Anterior cingulate cortex (tissue), 58 donors: Measurements from ENCODE around the gene DNLZ.

ENCODE experiments used
- DNase-seq, 58 donors: peaks; one replicate each; lab custom pipeline; 2025; lab: John Stamatoyannopoulos, UW

DNLZ gene

DNA sequence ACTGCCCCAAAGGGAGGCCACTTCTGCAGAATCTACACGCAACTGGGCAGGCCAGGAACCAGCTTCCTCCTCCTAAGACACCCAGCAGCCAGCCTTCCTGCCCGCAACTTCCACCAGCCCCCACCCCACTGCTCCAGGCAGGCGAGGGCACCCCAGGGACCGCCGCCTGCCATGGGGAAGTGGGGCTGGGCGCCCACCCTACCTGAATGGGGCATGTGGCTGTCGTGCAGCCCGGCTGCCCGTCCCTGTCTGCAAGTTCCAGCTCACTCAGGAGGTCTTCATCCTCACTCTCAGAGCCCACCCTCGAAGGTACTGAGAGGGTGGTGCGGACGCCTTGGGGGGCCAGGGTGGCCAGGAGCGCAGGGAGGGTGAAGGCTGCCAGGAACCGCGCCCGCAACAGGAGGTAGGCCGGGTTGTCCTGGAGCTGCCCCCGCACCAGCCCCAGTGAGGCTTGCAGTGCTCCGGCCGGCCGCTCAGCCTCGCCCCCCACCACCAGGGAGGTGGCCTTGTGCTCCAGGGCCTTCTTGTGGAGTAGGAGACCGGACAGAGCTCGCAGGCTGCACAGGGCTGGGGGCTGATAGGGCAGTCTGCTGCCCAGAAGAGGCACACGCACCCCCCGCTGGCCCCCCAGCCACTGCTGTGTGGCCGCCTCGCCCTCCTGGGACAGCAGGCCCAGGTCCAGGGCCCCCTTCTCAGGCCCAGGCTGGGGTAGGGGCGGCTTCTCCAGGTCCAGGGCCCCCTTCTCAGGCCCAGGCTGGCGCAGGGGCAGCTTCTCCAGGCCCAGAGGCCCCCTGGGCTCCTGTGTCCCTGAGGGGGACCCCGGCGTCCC is 14.0 kb upstream of the DNLZ start:
- no peak for DNase-seq

DNA sequence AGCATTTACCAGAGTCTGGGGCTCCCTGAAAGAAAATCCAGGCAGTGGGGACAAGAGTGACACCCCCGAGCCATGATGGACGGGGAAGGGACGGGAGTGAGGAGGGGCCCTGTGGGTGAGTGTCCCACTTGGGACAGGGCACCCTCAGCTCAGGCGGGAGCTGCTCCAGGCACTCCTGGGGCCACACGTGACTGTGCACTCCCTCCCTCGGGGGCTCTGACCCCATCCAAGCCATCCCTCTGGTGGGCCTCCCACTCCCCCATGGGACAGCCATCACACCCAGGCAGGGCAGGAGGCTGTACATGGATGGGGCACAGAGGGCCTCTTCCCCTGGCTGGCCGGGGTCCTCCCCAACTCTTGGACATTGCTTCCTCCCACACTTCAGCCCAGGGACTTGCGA is 12.9 kb upstream of the DNLZ start:
- DNase-seq: no peak

DNA sequence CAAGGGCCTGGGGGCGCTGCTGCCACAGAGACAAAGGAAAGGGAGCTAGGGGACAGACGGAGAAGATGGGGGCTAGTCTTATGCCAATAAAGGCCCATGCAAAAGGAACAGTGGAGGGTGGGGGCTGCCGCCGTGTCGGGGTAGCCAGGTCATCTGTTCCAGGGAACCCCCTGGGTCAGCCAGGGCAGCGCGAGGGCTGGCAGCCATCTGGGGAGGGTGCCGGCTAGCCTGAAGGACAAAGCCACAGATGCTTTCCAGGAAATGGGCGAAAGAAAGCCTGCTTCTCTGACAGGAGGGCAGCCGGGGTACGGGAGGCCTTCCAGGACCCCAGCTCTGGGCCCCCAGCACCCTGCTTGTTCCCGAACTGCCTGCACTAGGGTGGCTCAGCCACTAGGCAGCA is 11.6 kb upstream of the DNLZ start:
- no peak for DNase-seq

DNA sequence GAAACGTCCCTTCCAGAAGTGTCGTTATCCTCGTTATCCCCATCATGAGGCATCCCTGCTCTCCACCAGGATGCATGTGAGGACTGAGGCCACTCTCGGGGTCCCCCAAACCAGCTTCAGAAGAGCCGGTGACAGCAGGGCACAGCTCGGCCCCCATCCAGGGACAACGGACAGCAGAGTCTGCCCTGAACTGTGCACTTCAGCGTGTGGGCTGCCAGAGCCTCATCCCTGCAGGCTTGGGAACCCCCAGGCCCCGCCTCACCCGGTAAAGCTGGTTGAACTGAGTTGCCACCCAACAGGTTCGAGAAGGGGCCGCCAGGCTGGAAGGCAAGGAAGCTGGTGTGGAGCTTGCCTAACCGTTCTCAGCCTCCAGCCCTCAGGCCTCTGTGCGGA is 10.6 kb upstream of the DNLZ start:
- DNase-seq: no peak

DNA sequence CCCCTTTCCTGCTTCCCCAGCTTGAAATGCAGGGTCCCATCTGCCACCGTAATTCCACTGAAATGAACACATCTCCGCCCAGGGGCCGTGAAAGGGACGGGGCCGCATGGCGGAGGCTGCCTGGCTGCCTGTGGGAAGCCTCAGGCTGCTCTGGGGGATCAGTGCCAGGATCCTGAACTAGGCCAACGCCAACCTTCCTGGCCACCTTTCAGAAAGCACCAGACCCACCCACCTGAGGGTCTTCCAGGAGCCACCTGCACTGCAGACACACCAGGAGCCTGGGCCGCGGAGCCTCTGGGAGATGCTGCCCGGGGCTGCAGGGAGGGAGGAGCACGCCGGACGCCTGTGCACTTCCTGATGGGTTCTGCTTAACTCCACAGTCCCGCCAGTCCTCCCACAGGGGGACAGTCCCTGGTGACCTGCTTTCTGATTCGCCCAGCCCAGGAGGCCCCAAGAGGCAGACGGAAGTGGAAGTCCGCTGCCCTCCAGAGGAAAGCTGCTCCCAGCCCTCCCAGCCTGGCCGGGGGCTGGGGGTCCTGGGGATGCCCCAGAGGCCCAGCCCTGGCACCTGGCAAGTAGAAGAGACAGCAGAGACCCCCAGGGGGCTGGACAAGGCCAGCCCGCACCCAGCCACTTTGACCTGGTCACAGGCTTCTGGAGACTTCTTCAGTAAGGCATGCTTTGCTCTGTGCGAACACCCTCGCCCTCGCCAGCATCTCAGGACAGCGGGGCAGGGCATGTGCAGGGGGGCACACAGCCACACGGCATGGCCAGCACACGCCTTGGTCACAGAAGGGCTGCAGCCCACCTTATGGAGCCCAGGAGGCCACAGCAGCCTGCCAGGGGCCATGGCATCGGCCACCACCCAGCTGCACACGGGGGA is 10.0 kb upstream of the DNLZ start, which contains the start of gene CARD9:
TSS of gene CARD9 (minus strand) at position 370 of the 883 bp plus-strand sequence. CDS start 1,591 bp downstream, outside the sequence.
- DNase-seq: peak in 22 of 58 donors; percentile 9 to 52 (median 32)

DNA sequence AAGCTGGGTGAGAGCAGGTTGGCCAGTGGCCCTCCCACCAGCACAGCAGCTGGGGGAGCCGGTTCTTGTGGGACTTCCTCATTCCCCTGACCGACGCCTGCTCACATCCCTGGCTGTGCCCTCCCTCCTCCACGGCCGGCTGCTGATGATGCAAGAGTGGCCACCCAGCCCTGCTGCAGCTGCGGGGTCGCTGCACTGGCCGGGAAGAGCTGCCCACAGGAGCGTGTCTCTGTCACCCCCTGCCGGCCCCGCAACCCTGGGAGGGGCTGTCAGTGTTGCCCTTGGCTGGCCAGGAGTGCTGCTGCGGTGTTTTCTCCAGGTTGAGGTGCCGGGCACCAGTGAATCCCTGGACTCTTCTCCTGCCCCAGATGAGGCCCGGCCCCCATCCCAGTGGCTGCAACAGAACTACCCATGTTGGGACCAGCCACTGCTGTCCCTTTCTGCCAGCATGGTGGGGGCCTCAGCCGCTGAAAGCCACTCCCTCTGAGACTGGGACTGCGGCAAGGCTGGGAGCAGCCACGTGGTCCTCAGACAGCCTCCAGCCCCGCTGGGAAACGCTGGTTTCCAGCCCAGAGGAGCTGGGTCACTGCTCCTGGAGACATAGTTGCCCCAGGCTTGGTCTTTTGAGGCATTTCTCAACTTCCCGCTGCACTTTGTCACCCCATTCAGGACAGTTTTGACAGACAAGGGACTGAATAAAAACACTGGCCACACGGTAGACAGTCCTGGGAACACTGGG is 9.2 kb upstream of the DNLZ start:
- peak in 15 of 58 donors; percentile 13 to 45 (median 28) for DNase-seq

DNA sequence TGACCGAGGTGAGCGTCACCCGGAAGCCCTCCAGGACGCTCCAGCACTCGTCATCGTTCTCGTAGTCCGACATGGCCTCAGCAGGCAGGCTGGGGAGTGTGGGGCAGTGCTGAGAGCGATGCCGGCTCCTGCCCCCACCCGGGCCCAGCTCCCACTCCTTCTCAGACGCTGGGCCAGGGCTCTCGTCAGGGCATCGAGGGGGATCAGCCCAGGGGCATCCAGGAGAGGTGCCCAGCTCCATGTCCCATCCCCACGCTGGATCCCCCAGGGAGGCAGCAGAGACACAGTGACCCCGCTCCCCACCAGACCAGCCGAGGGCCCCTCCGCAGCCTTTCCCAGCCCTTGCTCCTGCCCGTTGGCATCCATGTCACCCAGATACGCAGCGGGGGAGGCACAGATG is 8.5 kb upstream of the DNLZ start:
- DNase-seq: no peak

DNA sequence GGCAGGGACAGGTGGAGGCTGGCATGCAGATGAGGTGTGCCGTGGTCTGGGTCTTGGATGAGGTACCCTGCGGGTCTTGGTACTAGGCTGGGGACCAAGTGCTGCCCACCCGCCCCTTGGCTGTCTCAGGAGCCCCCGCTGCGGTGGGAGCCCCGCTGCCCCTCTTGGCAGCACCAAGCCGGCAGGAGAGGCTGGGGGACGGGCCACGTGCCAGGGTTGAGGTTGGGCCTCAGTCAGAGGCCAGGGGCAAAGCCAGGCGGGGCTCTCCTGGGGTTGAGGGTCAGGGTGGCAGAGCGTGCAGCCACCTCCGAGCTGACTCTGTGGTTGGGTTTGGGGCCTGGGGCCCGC is 8.0 kb upstream of the DNLZ start:
- no peak for DNase-seq

DNA sequence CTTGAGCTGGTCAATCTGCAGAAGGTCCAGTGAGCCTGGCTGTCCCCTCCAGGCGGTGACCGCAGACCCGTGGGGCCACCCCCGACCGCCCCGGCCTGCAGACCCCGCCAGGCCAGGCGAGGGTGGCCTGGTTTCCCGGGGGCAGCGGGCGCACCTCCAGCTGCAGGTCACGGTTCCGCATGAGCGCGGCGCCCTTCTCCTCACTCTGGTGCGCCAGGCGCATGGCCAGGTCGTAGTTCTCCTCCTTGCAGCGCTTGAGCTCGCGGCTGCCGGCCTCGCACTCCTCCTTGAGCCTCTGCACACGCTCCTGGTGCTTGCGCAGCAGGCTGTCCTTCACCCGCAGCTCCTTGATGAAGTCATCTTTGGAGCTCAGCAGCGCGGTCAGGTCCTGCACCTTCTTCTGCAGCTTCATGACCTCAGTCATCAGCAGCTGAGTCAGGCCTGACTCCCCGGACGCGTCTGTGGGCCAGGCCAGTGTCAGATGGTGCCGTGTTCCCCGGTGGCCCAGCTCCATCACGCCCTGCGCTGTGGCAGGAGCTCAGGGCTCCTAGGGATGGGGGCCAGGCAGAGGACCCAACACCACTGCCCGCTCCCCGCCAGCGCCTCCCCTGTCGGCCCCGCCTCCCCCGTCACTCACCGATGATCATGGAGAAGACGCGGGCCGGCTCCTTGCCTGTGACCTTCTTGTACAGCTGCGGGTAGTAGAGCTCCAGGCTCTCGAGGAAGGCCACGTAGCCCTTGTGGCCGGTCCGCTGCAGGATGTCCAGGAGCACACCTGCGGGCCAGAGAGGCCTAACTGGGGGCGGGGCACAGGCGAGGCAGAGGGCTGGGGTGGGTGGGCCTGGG is 7.4 kb upstream of the DNLZ start:
- no peak for DNase-seq

DNA sequence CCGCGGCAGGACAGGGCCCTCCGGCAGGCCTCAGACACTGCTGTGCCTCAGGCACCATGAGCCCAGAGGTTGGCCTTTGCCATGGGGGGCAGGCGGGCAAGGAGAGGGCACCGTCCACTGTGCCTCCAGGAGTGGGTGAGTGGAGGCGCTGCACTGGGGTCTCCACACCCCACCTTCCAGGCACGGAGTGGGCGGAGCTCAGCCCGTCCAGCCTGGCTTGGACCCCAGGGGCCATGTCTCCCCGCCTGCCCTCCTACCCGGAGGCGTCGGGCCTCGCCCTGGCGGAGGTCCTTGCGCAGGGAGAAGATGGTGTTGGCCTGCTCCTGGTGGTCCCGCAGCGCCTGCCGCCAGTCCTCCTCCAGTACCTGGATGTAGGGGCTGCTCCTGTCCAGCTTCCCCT is 6.5 kb upstream of the DNLZ start:
- no peak for DNase-seq

DNA sequence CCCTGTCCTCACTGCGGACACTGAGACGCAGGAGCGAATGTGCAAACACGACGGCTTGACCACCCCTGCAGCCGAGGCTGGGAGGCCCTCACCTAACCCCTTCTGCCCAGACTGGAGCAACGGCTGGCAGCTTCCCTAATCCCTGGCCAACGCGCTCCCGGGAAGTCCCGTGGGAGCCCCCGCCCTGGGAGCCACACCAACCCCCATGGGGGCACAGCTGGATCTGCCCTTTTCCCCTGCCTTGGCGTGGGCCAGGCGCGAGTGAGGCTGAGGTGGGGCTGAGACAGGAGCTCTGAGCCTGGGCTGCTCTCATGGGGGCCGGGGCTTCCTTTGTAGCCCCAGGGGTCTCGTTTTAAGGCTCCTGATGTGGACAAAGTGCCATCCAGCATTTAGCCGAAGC is 4.6 kb upstream of the DNLZ start:
- no peak for DNase-seq

DNA sequence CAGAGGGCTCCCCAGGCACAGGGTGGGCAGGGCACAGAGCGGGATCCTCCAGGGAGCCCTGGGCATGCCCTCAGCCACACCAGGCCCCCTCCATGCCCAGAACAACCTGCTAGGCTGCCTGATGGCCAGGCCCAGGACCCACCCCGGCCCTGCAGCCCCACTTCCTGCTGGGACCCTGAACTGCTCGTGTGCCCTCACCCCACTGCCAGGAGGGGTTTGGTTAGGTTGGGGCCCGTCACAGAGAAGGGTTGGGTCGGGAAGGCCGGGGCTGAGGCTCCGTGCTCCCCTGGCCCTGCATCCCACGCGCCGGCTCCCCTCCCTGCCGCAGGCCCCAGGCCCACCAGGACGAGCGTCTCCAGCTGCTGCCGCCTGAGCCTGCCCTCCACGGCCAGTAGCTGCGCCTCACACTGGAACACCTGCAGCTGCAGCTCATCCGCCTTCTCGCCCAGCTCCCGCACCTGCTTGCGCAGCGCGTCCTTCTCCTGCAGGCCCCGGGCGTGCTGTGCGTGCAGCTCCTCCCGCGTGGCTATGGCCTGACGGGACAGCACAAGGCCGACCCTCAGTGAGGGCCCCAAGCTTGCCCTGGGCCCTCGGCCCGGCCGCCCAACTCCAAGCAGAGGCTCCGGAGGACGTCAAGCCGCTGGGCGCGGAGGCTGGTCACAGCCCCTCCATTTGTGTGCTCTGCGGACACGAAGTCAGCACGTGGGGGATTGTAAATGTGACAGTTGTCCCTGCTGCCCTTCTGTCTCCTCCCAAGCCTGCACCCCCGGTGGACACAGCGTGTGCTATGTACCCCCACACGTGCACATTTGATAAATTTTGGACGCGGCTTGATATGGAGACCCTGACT is 4.0 kb upstream of the DNLZ start:
- no peak for DNase-seq

DNA sequence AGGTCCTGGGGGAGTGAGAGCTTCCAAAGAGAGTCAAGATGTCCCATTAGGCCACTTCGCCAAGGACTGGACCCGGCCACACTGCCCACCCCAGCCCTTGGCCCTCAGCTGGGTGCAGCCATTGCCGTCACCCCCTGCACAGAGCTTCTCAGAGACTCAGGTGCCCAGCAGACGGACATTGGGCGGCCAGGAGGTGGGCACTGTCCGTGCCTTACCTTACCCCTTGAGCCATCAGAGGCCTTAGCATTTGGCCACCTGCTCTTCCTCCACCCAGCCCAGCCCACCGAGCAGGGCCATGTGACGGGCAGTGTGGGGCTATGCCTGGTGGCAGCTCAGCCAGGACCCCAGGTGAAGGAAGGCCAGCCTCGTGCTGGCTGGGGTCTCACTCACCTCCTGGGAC is 3.3 kb upstream of the DNLZ start:
- DNase-seq: no peak

DNA sequence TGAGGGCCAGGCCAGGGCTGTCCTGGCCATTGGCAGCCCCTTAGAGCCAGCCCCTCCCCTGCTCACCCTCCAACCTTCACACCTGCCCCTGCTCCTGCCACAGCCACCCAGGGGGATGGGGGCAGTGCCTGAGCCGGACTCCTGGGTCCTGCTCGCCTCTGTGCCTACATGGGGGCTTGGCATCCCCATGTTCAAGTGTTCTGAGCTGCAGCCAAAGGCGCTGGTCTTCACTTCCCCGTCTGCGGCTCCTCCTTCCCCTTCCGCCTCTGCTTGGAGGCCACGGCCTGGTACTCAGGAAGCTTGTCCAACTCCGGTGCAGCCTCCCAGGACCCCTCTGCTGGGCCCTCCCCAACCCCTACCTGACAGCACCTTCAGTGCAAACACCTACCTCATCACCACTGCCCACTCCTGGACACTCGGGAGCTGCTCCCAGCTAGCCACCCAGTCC is 2.3 kb upstream of the DNLZ start:
- DNase-seq: peak in 1 of 58 donors; percentile 37

DNA sequence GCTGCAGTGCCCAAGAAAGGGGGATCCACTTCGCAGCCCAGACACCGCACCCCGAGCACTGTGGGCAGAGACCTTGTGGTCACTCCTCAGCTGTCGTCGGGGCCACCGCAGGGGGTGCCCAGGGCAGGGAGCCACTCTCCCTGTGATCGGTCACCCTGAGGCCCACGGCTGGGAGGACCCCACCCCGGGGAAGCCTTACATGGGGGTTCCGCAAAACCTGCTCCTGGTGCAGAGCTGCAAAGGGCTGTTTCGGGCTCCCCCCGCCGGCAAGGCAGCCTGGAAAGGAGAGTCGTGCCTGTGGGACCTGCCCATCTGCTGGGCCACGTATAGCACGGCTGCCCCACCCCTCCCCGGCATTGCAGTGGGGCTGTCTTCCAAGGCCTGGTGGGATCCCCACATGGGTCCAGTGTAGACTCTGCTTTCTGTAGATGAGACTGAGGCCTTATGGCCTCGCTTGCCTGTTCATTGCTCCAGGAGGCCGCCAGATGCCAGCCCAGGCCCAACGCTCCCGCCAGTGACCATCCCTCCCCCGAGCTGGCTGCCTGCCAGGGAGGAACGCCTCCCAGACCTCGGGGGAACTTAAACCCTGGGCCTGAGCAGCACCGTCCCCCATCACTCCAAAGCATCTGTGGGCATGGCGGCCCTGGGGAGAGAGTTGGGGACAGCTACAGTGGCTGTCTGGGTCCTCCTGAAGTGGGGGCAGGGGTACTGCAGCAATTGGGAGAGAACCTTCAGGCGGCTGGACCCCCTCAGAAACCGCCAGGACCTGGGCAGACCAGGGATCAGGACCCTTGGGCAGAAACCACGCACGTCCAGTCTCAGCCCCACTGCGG is 1.6 kb upstream of the DNLZ start:
- DNase-seq: no peak

DNA sequence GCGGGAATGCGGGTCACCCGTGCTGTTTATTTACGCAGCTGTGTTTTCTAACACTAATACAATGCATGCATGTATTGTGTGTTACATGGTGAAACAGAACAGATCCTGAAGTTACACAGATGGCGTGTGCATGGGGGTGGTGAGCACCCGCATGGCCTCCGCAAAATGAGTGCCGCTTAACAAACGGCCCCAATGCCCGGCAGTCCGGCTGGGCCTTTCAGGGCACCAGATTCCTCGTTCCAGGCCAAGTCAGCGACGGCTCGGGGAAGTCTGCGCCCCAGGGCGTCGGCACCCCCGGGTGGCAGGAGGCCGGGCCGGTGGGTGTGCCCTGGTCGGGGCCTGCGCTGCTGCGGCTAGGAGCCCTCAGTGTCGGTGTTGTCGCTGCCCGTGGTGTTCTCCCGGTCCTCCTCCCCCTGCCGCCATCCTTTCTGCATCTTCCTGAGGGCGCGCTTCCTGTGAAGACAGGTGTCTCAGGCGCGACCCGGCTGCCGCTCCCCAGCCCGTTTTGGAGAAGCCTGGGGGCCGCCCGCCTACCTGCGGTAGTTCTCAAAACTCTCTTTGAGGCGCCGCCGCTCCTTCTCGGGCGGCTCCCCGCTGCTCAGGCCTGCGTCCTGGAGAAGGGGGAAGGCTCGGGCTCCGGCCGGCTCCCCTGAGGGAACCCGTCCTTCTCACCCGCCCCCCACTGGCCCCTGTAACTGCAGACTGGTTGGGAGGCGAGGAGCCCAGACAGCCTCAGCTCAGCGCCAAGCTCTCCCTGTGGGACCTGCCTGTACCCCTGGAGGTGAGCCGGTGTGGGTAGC is 605 bp upstream of the DNLZ start:
- no peak for DNase-seq

DNA sequence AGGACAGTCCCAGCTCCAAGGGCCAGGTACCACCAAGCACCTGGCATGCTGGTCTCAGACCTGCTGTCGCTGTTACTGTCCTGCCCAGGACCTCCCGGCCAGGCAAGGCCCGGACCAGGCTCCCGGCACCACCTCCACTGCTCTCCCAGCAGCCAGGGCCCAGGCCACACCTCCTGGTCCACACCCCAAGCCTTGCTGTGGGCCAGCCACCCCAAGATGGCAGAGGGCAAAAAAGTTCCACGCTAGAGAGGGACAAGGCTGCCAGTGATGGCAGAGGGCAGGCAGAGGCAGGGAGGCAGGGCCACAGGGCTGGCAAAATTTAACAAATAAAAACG is 1.1 kb downstream of the DNLZ start:
- no peak for DNase-seq
